Karpas-422 (cell line): Measurements from ENCODE around the gene ANKH. TPM values are rescaled to one million over a fixed set of nuclear protein-coding genes. Genes with fewer than 3 reads are reported as not detected.

Experiments
- DNase-seq: peaks from one replicate; pipeline ENCODE4 v3.0.0-alpha.2; 2015
- H2AFZ ChIP-seq: fragments of 200-600 bp; sonication (generic); 2 replicates; pipeline ENCODE4 v1.6.1; 2014; ENCODE audit warnings: antibody characterized with exemption, low read length, mixed read lengths
- H3K27ac ChIP-seq: fragments of 200-600 bp; sonication (generic); 2 replicates; pipeline ENCODE4 v1.5.1; 2014; ENCODE audit warnings: mild to moderate bottlenecking, low read length, moderate library complexity
- H3K27me3 ChIP-seq: fragments of 200-600 bp; sonication (generic); 2 replicates; pipeline ENCODE4 v1.6.1; 2014; ENCODE audit warnings: low read length, mixed read lengths
- H3K36me3 ChIP-seq: fragments of 200-600 bp; sonication (generic); 2 replicates; pipeline ENCODE4 v1.6.1; 2014; ENCODE audit warnings: low read length, mixed read lengths; ENCODE audit not compliant: insufficient read depth
- H3K4me1 ChIP-seq: fragments of 200-600 bp; sonication (generic); 2 replicates; pipeline ENCODE4 v1.6.1; 2014; ENCODE audit warnings: mild to moderate bottlenecking, low read length, mixed read lengths
- H3K4me2 ChIP-seq: fragments of 200-600 bp; sonication (generic); 2 replicates; pipeline ENCODE4 v1.6.1; 2014; ENCODE audit warnings: low read length, low read depth, mild to moderate bottlenecking; ENCODE audit not compliant: poor library complexity, severe bottlenecking
- H3K4me3 ChIP-seq: fragments of 200-600 bp; sonication (generic); 2 replicates; pipeline ENCODE4 v1.5.1; 2014; ENCODE audit warnings: mild to moderate bottlenecking, antibody characterized with exemption, low read length, mixed read lengths
- H3K79me2 ChIP-seq: fragments of 200-600 bp; sonication (generic); 2 replicates; pipeline ENCODE4 v1.6.1; 2014; ENCODE audit warnings: mild to moderate bottlenecking, low read length, mixed read lengths
- H3K9ac ChIP-seq: fragments of 200-600 bp; sonication (generic); 2 replicates; pipeline ENCODE4 v1.6.0; 2014; ENCODE audit warnings: low read length
- H3K9me2 ChIP-seq: fragments of 200-600 bp; sonication (generic), shearing (Covaris generic); replicated peaks from 2 replicates; pipeline ENCODE4 v1.6.0; 2014; ENCODE audit warnings: mild to moderate bottlenecking, low read length, moderate library complexity; ENCODE audit not compliant: insufficient read depth
- H3K9me3 ChIP-seq: fragments of 300-700, 200-600 bp; sonication (generic); 2 replicates; pipeline ENCODE4 v1.6.1; 2014; ENCODE audit warnings: low read length, mixed read lengths
- H4K20me1 ChIP-seq: fragments of 200-600 bp; sonication (generic); 2 replicates; pipeline ENCODE4 v1.6.1; 2014; ENCODE audit warnings: mild to moderate bottlenecking, antibody characterized with exemption, low read length, low read depth; ENCODE audit not compliant: insufficient read depth
- total RNA-seq: library from RNA; depleted of rRNA; stranded (reverse); fragments of >200 nt; shearing (Covaris generic); gene quantifications from 2 replicates; pipeline ENCODE4 v1.2.3, GENCODE V29; 2014; ENCODE audit warnings: low replicate concordance

Gene ANKH
- total RNA-seq, 1 experiment from 2014 or later = 0.75 TPM

DNA sequence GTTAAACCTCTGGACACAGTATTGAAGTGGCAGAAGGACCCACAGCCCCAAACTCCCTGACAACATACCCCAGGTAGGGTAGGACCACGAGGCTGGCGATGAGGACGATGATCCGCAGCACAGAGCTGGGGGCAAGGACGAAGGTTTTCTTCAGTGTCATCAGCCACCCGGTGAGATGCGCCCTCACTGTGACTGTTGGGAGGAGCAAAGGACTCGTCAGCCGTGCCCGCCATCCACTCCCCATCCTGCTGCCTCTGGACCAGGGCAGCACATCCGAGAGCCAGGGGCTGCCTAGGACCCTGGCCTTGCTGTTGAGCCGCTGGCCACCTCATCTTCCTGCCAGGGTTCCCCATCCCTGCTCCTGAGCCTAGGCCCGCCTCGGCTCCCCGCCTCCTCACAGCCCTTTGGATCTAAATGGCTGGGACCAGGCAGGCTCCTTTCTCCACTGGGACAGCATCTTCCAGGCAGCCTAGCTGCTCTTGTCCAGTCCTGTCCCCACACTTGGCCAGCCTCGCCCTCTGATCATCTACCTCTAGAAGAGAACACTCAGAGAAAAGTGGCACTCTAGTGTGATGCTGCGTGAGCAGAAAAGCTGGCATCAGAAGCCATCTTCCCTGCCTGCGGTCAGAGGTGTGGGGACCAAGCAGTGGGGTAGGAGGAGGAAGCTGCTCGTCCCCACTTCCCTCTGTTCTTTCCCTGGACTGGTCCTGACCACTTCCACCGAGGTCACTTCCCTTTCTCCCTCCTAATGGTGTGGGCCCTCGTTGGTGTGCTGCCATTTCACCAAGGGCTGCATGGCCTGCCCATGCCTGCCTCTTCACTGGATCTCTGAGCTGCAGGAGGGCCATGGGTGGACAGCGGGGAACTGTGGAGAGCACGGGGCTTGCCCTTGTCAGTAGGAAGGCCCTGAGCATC is 157.8 kb downstream of the ANKH start:
- no peaks in the 10 kb centered on the region for H3K27me3 ChIP-seq
- no peak overlapping the region for H3K4me2 ChIP-seq
- no peaks in the 10 kb centered on the region for H3K4me1 ChIP-seq
- no peak overlapping the region for H3K9ac ChIP-seq
- H2AFZ ChIP-seq = no peak overlapping the region
- no peak overlapping the region for H3K27ac ChIP-seq
- H3K9me2 ChIP-seq = no peaks in the 10 kb centered on the region
- H3K79me2 ChIP-seq = no peaks in the 10 kb centered on the region
- no peaks in the 10 kb centered on the region for H4K20me1 ChIP-seq
- H3K9me3 ChIP-seq = no peaks in the 10 kb centered on the region
- no peak for DNase-seq
- H3K36me3 ChIP-seq = peaks cover 5% of the 10 kb centered on the region; the same call in 1 of the 2 replicates
- H3K4me3 ChIP-seq = no peak overlapping the region

DNA sequence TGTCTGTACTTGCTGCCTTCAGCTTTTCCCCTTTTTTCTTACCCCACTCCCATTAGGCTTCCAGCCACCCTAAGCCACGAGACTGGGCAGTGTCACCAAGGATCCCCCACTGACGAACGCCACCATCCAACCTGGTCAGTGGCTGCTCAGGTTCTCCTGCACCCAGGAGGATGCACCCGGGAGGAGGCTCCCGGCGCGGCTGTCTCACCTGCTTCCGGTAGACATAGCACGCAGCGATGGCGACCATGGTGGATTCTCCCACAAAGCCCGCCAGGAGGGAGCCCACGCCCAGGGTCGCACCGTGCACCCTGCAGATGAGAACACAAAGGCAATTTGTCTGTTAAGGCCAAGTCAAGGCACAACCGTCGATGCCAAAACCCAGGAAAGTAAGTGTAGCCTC is 158.9 kb downstream of the ANKH start:
- Histone ChIP-seq H3K36me3 (peaks cover 10% of the 10 kb centered on the region; the same call in 1 of the 2 replicates), H3K9me2 (no peaks in the 10 kb centered on the region), H3K4me1 (no peaks in the 10 kb centered on the region)

DNA sequence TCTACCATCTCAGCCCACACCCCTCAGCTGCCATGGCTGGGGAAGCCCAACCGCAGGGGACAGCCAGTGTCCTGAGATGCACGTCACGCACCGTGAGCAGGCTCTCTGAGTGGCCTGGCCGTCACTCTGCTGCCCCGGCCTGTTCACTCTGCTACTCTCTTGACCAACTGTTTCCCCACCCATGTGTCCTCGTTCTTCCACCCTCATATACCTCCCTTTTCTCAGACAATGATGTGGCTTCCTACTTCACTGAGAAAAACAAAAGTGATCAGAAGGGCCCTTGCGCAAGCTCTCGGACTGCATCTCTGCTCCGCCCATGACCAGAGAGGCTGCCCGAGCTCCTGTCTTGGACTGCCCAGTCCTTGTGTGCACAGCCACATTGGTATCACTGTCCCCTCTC is 159.4 kb downstream of the ANKH start:
- Histone ChIP-seq H3K36me3 (peaks cover 10% of the 10 kb centered on the region; the same call in 1 of the 2 replicates), H3K4me1 (no peaks in the 10 kb centered on the region), H3K79me2 (no peaks in the 10 kb centered on the region), H4K20me1 (no peaks in the 10 kb centered on the region), H3K4me2 (no peak overlapping the region), H3K4me3 (no peak overlapping the region), H3K9me3 (no peaks in the 10 kb centered on the region), H2AFZ (no peak overlapping the region), H3K9me2 (no peaks in the 10 kb centered on the region), H3K27me3 (no peaks in the 10 kb centered on the region), H3K9ac (no peak overlapping the region), H3K27ac (no peak overlapping the region)
- no peak for DNase-seq

More for the DNA sequence above, 158.9 kb downstream of the ANKH start:
- no peak overlapping the region for H3K9ac ChIP-seq
- no peak overlapping the region for H3K4me3 ChIP-seq
- no peaks in the 10 kb centered on the region for H3K79me2 ChIP-seq
- no peaks in the 10 kb centered on the region for H3K27me3 ChIP-seq
- H3K27ac ChIP-seq = no peak overlapping the region
- H3K9me3 ChIP-seq = no peaks in the 10 kb centered on the region
- no peak for DNase-seq
- no peak overlapping the region for H3K4me2 ChIP-seq
- no peaks in the 10 kb centered on the region for H4K20me1 ChIP-seq
- no peak overlapping the region for H2AFZ ChIP-seq

DNA sequence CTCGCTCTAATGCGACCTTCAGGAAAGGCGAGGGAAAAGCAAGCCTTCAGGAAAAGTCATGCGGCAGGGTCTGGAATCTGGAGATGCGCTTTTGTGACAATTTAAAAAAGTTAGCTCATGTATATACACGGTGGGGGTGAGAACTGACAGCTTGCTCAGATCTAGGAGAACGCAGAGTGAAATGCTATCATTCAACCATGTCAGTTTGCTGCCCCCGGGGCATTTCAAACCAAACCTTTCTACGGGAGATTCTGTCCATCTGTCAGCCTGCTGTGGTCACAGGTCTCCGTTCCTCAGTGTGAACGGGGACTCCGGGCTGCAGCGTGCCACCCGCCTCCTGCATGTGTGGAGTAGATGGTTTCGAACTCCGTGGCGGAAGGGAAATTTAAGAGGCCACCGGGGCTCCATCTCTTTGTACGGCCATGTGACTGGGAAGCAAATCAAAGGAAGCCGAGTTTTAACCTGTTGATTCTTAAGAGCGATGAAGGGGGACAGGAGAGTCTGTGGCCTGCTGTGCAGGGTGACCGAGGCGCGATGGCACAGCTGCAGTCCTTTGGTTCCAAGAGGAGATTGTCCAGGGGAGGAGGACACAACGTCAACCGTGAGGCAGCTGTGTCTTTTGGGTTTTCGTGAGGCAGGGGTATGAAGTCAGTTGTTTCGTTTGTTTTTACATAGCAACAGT is 161.1 kb downstream of the ANKH start:
- no peaks in the 10 kb centered on the region for H3K27me3 ChIP-seq
- DNase-seq = no peak
- H3K9me3 ChIP-seq = no peaks in the 10 kb centered on the region
- no peaks in the 10 kb centered on the region for H3K9me2 ChIP-seq
- no peak overlapping the region for H3K27ac ChIP-seq
- no peaks in the 10 kb centered on the region for H3K4me1 ChIP-seq
- H3K4me2 ChIP-seq = no peak overlapping the region
- H4K20me1 ChIP-seq = 0 out of 2 replicates have a peak, but pooled peaks cover under 1% of the 10 kb centered on the region
- H2AFZ ChIP-seq = no peak overlapping the region
- peaks cover 24% of the 10 kb centered on the region; the same call in 1 of the 2 replicates for H3K36me3 ChIP-seq
- H3K79me2 ChIP-seq = 0 out of 2 replicates have a peak, but pooled peaks cover under 1% of the 10 kb centered on the region
- H3K4me3 ChIP-seq = no peak overlapping the region
- H3K9ac ChIP-seq = no peak overlapping the region

DNA sequence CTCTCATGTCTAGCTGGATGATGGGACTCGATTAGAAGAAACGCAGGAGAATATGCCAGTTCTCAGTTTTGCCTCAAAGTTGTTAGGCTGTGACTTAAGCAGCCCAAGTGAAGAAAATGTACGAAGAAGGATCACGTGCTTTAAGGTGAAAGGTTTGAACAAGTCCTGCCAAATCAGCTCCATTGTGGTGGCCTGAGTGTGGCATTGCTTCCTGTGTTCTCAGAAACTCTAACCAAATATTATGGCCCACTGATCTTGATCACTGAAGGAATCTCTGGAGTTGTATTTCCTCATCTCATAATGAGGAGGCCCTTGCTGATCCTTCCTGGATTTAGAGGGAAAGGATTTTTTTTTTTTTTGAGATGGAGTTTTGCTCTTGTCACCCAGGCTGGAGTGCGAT is 163.0 kb downstream of the ANKH start:
- Histone ChIP-seq H3K4me3 (no peak overlapping the region), H4K20me1 (0 out of 2 replicates have a peak, but pooled peaks cover 4% of the 10 kb centered on the region), H3K9me3 (no peaks in the 10 kb centered on the region), H3K27ac (no peak overlapping the region), H3K27me3 (no peaks in the 10 kb centered on the region), H3K4me2 (no peak overlapping the region), H3K9me2 (no peaks in the 10 kb centered on the region), H2AFZ (no peak overlapping the region), H3K36me3 (peaks cover 32% of the 10 kb centered on the region), H3K4me1 (no peaks in the 10 kb centered on the region), H3K9ac (no peak overlapping the region), H3K79me2 (0 out of 2 replicates have a peak, but pooled peaks cover 5% of the 10 kb centered on the region)
- DNase-seq = no peak

DNA sequence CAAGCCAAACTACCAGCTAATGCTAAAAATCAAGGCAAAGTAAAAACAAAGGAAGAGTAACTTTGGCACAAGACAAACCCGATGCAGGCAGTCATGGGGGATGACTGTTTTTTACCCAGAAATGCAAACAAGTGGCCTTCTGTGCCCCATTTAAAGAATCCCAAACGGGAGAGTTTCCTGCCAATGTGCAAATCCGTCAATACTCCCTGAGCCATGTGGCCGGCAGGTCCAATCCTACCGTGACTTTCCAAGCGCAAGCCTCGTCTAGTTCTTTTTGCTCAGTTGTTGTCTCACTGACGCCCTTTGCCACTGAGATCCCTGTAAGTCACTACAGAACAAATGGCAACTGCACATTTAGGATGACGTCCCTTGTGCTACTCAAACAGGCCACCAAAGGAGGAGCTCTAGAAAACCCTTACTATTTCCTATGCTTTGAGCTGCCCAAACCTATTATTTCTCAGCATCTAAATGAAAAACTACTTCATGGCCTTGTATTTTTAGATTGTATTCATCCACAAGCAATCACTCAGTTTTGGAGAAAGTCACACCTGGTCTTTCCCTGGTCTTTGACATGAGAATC is 163.7 kb downstream of the ANKH start:
- no peaks in the 10 kb centered on the region for H3K4me1 ChIP-seq
- no peaks in the 10 kb centered on the region for H3K9me2 ChIP-seq
- 0 out of 2 replicates have a peak, but pooled peaks cover 4% of the 10 kb centered on the region for H4K20me1 ChIP-seq
- 0 out of 2 replicates have a peak, but pooled peaks cover 5% of the 10 kb centered on the region for H3K79me2 ChIP-seq
- no peak overlapping the region for H3K27ac ChIP-seq
- H3K27me3 ChIP-seq = no peaks in the 10 kb centered on the region
- H3K4me3 ChIP-seq = no peak overlapping the region
- H3K4me2 ChIP-seq = no peak overlapping the region
- no peak for DNase-seq
- H2AFZ ChIP-seq = no peak overlapping the region
- H3K9me3 ChIP-seq = no peaks in the 10 kb centered on the region
- H3K9ac ChIP-seq = no peak overlapping the region
- peaks cover 32% of the 10 kb centered on the region for H3K36me3 ChIP-seq

DNA sequence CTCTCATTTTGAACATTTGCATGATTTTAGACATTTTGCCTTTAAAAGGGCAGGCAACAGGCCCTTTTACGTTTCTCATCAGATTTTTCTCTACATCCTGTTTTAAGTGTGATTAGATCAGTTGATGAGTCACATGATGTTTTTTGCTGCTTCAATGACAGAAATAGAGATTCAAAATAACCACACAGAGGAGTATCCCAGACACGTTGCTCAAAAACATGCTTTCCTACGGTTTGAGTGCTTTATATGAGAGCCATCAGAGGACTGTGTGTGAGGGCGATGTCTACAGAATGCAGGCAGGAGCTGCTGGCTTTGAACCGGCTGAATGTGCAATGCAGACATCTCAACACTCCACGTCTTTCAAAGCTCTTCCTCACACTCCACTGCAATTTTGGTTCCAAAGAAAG is 165.0 kb downstream of the ANKH start:
- no peak overlapping the region for H2AFZ ChIP-seq
- no peaks in the 10 kb centered on the region for H3K9me2 ChIP-seq
- H3K4me2 ChIP-seq = no peak overlapping the region
- H3K4me1 ChIP-seq = no peaks in the 10 kb centered on the region
- H3K27ac ChIP-seq = no peak overlapping the region
- H3K9me3 ChIP-seq = no peaks in the 10 kb centered on the region
- peaks cover 37% of the 10 kb centered on the region for H3K36me3 ChIP-seq
- 0 out of 2 replicates have a peak, but pooled peaks cover 4% of the 10 kb centered on the region for H4K20me1 ChIP-seq
- no peak overlapping the region for H3K9ac ChIP-seq
- DNase-seq = no peak
- no peaks in the 10 kb centered on the region for H3K27me3 ChIP-seq
- H3K4me3 ChIP-seq = no peak overlapping the region
- 0 out of 2 replicates have a peak, but pooled peaks cover 12% of the 10 kb centered on the region for H3K79me2 ChIP-seq

DNA sequence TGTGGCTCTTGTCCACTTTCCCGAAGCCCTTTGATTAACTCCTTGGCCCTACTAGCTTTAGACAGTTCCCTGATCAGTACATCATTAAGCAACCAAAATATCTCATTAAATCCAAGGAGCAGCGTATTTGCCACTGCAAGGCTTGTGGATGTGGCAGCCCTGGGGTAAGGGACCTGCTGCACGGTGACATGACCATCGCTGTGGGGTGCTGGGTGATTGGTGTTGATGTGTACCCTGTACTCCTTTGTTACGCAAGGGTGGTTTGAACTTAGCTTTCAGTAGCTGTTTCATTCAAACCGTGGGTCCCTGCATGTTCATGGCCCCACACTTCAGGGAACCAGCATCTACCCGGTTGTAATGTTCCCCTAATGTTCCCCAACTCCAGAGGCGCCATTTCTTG is 166.0 kb downstream of the ANKH start:
- Histone ChIP-seq H3K27me3 (no peaks in the 10 kb centered on the region), H3K27ac (no peak overlapping the region), H3K4me1 (no peaks in the 10 kb centered on the region), H4K20me1 (0 out of 2 replicates have a peak, but pooled peaks cover 4% of the 10 kb centered on the region), H2AFZ (no peak overlapping the region), H3K36me3 (peaks cover 39% of the 10 kb centered on the region), H3K9me2 (no peaks in the 10 kb centered on the region), H3K4me2 (no peak overlapping the region), H3K9ac (no peak overlapping the region), H3K4me3 (no peak overlapping the region), H3K79me2 (peaks cover 12% of the 10 kb centered on the region; the same call in 1 of the 2 replicates), H3K9me3 (no peaks in the 10 kb centered on the region)
- no peak for DNase-seq
